Measurements from ENCODE around the gene CSF3R.

The CSF3R gene

DNA sequence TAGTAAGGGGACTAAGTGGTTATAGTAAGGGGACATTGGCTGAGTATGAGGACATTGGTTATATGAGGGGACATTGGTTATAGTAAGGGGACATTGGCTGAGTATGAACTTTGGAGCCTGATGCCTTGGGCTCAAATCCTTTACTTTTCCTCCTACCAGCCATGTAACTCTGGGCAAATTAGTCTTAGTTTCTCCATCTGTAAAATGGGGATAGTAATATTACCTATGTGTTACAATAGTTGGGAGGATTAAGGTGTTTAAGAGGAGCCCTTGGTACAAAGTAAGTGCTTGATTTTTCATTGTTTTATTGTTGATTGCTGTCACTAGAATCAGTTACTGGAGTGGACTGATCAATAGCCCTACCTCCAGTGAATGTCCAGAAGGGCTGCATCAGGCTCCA lies 35.3 kb downstream of the CSF3R start:
- H3K4me3 ChIP-seq (ENCODE audit: low read length), result no peak overlapping the region
- DNase-seq (ENCODE audit: low read depth), result no peak
- TF ChIP-seq, protein P1, sequence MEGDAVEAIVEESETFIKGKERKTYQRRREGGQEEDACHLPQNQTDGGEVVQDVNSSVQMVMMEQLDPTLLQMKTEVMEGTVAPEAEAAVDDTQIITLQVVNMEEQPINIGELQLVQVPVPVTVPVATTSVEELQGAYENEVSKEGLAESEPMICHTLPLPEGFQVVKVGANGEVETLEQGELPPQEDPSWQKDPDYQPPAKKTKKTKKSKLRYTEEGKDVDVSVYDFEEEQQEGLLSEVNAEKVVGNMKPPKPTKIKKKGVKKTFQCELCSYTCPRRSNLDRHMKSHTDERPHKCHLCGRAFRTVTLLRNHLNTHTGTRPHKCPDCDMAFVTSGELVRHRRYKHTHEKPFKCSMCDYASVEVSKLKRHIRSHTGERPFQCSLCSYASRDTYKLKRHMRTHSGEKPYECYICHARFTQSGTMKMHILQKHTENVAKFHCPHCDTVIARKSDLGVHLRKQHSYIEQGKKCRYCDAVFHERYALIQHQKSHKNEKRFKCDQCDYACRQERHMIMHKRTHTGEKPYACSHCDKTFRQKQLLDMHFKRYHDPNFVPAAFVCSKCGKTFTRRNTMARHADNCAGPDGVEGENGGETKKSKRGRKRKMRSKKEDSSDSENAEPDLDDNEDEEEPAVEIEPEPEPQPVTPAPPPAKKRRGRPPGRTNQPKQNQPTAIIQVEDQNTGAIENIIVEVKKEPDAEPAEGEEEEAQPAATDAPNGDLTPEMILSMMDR (IDR thresholded peaks at IDR 0.05; ENCODE audit: insufficient read depth, low read depth, low read length, missing control alignments), result no peak

DNA sequence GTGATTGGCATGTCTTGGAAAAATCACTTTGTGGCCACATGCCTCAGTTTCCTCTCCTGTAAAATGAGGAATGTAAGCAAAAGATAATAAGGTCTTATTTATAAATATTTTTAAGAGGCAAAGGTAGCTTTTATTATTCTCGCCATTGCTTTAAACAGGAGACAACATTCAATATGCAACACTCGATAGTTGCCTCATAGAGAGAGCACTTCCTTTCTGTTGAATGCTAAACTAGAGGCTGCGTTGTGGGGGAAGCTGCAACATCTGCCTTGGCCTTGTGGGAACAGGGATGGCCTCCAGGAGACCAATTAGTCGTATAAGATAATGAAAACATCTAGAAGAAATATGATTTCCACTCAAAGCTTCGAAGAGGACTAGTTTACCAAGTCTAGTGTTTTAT lies 36.0 kb downstream of the CSF3R start:
- TF ChIP-seq, protein P1 (IDR thresholded peaks at IDR 0.05; ENCODE audit: insufficient read depth, low read depth, low read length, missing control alignments), result no peak
- DNase-seq (ENCODE audit: low read depth), result no peak
- H3K4me3 ChIP-seq (ENCODE audit: low read length), result no peak overlapping the region

DNA sequence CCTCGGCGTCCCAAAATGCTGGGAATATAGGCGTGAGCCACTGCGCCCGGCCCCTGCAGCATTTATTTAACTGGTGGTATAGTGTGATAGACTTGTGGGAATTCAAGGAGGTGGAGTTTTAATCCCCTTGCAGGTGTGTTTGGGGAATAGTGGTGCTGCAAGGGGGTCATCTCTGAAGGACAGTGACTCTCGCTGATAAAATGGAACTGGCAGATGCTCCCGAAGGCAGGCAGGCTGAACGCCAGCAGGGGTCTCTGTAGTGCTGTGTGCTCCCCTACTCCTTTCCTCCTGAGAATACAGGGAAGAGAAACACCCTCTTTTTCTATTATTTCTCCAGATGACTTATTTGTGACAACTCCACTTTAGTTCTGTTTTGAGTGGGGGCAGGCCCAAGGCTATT lies 36.4 kb downstream of the CSF3R start:
- H3K4me3 ChIP-seq (ENCODE audit: low read length), result no peak overlapping the region
- no peak for DNase-seq (ENCODE audit: low read depth)
- TF ChIP-seq, protein P1 (IDR thresholded peaks at IDR 0.05; ENCODE audit: insufficient read depth, low read depth, low read length, missing control alignments), result no peak

DNA sequence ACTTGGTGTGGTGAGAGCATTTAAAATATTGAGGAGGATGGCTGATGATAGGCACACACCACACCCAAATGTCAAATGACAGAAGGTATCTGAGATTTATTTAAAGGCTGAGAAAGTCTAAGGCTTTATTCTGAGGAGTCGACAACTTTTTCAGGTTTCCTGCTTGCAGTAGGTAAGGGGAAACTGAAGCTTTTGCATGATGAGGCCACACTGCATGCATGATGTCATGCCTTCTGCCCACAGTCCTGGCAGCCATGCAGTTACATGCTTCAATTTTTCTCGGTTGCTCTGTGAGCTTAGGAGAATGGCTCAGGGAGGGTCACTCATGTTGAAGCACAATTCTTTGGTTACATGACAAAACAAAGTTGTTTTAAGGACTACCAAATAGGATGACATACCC lies 39.4 kb downstream of the CSF3R start:
- DNase-seq (ENCODE audit: low read depth), result no peak
- TF ChIP-seq, protein P1 (IDR thresholded peaks at IDR 0.05; ENCODE audit: insufficient read depth, low read depth, low read length, missing control alignments), result no peak
- H3K4me3 ChIP-seq (ENCODE audit: low read length), result no peak overlapping the region

DNA sequence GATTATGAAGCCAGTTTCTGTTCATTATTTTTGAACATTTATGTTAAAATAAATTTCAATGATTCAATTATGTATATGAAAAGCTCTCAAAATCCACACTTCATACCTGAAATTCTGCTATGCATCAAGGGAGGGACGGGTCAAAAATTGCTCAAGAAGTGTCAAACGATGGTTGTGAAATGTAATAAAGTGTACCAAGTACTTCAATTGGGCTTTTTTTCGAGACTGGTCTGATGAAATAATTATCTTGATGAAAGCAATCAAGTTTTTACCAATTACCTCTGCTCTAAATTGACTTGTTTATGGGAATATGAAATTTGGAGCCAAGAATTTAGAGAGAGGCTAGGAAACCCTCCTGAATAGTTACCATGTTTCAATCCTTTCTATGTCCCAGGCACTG lies 40.4 kb downstream of the CSF3R start:
- no peak overlapping the region for H3K4me3 ChIP-seq (ENCODE audit: low read length)
- TF ChIP-seq, protein P1 (IDR thresholded peaks at IDR 0.05; ENCODE audit: insufficient read depth, low read depth, low read length, missing control alignments), result no peak
- DNase-seq (ENCODE audit: low read depth), result no peak

DNA sequence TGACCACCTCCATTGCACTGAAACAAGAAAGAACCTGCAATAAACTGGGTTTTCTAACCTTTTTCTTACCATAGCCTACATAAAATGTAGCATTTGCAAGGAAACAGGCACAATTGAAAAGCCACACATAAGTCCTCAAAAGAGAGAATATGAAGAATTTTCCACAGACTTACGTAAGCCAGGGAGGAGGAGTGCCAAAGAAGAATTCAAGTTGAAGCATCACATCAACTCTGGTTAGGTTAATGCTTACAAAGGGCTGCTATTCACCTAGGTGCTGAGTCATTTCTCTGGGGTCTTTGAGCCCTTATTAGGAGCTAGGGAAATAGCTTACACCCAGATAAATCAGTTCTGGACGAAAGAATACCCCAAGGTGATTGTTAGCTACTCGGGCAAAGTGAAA lies 42.1 kb downstream of the CSF3R start:
- DNase-seq (ENCODE audit: low read depth), result no peak
- H3K4me3 ChIP-seq (ENCODE audit: low read length), result no peak overlapping the region
- TF ChIP-seq, protein P1 (IDR thresholded peaks at IDR 0.05; ENCODE audit: insufficient read depth, low read depth, low read length, missing control alignments), result no peak

DNA sequence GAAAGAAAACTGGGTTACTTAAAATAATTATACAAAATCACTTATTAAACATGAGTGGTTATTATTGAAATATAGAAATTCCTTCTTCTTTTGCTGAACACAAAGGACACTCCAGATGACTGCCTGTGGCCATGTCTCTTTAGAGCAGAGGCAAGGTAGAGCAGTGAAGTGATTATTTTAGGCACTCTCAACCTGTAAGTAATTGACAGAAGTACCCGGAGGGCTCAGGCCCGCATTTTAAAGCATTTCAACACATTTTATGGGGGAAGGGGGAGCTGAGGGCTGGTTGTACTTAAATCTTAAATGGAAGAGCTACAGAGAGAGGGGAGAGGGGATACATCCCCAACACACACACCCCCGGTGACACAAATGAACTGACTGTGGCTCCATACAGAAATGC lies 42.7 kb downstream of the CSF3R start:
- DNase-seq (ENCODE audit: low read depth), result no peak
- H3K4me3 ChIP-seq (ENCODE audit: low read length), result no peak overlapping the region
- TF ChIP-seq, protein P1 (IDR thresholded peaks at IDR 0.05; ENCODE audit: insufficient read depth, low read depth, low read length, missing control alignments), result no peak
